GM18511 (cell line): ENCODE results near the gene LRP1B.
"Not testable (repeated sequence)": the region's sequence is repeated elsewhere in the genome, so short reads cannot be mapped to it uniquely, and the experiment has no call there.

Experiments
- ATAC-seq: cut with Tn5 transposase; IDR thresholded peaks from one replicate; pipeline ENCODE4 v1.9.1; 2021; ENCODE audit warnings: mild to moderate bottlenecking, moderate library complexity; ENCODE audit not compliant: unreplicated experiment

Gene LRP1B

DNA sequence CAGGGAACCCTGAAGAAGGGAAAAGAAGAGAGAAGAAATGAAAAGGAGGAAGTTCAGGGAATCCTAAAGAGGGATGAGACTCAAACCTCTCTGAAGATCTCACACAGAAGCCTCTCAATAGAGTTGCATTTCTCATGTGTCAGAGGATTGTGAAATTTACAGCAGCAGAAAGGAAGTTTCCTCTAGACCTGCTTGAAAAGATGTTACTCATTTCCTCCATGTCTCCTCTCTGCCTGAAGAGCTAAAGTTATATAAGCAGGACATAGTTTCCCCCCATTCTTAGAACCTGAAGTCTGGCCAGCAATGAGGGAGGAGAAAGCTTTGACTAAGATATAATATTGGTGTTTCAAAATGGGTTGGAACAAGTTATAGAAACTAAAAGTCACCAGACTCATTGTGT, 1155.6 kb downstream of the LRP1B start:
- ATAC-seq = no peak

DNA sequence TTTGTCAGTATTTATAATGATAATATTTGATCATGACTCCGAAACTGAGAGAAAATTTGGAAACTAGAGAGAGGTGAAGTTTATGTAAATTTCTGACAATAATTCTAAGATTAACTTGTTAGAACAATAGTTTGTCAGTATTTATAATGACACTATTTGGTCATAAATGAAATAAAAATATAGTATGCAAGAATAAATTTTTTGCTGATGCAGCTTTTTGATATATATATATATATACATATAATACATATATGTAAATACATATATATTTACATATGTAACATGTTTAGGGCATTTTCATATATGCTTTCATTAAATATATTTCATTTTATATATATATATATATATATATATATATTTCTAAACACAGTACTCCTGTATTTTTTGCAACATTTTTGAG, 1158.1 kb downstream of the LRP1B start:
- no peak for ATAC-seq

DNA sequence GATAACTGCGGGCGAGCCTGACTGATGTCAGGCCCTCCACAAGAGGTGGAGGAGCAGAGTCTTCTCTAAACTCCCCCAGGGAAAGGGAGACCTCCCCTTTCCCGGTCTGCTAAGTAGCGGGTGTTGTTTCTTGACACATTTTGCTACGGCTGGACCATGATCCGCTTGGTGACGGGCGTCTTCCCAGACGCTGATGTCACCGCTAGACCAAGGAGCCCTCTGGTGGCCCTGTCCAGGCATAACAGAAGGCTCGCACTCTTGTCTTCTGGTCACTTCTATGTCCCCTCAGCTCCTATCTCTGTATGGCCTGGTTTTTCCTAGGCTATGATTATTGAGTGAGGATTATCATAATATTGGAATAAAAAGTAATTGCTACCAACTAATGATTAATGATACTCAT, 1166.5 kb downstream of the LRP1B start:
- not testable (repeated sequence) for ATAC-seq

DNA sequence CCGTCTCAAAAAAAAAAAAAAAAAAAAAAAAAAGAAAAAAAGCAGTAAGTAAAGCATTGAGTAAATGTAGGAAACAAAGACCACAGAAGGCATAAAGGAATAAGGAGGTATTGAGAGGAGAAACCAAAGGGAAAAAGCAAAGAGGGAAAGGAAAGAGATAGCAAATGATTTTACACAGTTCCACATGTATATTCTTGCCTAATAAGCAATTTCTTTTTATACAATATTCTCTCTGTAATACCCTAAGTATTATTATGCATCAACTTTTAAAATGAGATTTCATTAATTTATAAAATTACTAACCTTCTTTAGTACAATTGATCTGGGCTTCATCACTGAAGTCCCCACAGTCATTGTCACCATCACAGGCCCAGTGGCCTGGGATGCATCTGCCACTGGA, 1180.9 kb downstream of the LRP1B start:
- ATAC-seq = no peak

DNA sequence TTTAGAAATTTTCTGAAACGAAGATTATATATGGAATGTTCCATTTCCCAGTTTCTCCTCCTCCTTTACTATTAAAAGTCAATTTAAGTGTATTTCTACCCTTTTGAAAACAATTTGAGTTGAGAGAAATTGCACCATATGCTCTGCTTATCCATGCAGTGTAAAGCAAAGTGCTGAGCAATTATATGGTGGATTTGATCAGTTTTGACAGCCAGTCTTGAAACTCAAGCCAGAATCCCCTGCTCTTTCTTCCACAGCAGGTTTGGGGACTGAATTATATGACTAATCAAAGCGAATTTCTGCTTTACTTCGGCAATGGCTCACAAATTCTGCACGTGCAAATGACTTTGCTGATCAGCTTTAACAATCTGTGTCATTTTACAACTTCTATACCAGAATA, 1183.6 kb downstream of the LRP1B start:
- no peak for ATAC-seq

DNA sequence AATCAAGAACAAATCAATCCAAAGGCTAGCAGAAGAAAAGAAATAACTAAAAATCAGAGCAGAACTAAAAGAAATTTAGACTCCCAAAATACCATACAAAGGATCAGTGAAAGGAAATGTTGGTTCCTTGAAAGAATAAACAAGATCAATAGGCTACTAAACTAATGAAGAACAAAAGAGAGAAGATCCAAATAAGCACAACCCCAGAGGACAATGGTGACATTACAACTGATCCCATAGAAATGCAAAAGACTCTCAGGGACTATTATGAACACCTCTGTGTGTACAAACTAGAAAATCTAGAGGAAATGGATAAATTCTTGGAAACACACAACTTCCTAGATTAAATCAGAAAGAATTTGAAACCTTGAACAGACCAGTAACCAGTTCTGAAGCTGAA, 1186.9 kb downstream of the LRP1B start:
- no peak for ATAC-seq

DNA sequence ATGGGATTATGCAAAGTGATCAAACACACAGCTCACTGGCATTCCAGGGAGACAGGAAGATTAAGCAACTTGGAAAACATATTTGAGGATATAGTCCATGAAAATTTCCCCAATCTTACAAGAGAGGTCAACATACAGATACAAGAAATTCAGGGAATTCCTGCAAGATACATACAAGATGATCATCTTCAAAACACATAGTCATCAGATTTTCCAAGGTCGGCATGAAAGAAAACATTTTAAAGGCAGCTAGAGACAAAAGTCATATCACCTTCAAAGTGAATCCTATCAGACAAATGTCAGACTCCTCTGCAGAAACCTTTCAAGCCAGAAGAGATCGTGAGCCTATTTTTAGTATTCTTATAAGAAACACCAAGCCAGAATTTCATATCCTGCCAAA, 1188.5 kb downstream of the LRP1B start:
- ATAC-seq = no peak

DNA sequence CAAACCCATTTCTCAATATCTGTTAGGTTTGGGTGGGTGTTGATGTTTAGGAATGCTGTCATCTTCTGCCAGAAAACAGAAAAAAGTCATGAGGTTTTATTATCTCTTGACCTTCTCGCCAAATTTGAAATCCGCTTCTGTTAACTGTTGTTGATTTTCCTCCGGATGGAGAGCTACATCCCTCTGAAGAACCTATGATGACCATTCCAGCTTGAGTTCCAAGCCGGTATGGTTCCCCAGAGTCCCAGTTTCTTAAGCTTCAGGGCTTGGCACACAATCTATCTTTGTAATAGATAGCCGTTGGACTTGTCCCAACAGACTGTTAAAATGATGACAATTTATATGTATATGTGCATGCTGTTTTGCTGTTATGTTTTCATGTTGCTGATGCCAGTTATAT, 1201.0 kb downstream of the LRP1B start:
- ATAC-seq = no peak

DNA sequence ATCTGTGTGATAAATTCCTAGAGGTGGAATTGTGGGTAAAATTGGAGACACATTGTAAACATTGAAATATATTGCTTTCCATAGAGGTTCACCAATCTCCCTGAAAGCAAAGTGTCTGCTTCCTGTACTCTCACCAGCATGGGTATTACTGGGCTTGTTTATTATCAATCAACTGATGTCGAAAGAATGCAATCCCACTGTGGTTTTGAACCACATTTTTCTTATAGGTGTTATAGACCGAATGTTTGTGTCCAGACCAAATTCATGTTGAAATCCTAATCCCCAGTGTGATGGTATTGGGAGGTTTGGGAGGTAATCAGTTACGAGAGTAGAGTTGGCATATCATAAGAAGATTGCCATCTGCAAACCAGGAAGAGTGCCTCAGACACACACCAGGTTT, 1212.4 kb downstream of the LRP1B start:
- ATAC-seq = no peak

DNA sequence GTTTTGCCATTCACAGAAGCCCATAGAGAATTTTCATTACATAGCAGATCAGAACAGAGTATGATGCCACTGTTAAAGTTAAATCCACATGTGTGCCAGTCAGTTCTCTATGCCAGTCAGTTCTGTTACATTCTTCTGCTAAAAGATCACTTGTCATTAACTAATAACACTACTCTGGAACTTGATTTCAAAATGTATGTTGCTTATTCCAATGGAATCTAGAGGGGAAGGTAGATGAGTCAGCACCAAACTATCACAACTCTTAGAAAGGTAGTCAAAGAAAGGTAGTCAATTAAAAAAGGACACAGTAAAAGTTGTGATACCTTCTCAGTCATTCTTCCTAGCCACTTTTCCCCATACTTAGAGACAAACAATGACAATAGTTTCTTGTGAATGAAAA, 1214.4 kb downstream of the LRP1B start:
- no peak for ATAC-seq

DNA sequence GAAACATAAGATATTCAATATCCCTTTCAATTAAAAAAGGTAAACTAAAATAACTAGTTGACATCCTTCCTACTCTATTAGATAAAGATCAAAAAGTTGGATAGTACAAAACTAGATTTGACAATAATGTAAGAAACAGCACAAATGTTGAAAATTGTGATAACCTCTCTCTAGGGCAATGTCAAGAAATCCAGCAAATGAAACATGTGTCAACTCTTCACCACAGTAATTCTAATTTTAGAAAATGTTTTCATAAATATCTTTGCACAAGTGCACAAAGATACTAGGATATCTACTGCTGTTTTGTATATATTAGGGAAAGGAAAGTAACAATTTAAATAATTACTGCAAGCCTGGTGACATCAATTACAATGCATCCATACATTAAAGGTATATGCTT, 1220.1 kb downstream of the LRP1B start:
- ATAC-seq = no peak

DNA sequence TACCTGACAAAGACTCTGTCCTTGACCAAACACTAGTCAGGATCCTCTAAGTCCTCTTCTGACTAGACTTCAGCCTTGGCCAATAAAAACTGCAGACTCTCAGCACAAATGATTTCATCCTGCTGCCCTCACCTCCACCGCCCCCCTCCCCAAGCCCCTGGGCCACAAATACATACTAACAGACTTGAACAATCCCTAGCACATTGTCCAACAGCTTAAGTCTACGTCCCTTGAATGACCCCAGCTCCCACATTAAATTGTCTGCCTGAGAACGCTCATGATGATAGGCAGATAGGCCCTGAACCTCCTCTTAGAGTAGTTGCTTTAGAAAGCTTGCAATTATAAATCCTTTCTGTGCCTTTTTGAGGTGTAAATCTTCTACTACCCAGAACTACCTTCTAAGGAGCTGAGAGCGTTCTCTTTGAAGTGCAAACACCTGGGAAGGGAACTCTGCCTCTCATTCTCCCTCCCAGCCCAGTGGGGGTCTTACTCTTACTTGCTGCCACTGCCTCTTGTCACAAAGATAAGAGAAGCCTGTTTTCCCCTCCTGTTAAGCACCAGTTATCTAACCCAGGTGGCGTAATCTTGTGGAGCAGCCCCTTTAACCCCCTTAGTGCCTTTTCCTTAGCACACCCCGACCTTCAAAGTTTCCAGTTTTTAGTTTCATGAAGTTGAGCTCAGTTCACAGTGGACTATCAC, 1225.6 kb downstream of the LRP1B start:
- no peak for ATAC-seq

DNA sequence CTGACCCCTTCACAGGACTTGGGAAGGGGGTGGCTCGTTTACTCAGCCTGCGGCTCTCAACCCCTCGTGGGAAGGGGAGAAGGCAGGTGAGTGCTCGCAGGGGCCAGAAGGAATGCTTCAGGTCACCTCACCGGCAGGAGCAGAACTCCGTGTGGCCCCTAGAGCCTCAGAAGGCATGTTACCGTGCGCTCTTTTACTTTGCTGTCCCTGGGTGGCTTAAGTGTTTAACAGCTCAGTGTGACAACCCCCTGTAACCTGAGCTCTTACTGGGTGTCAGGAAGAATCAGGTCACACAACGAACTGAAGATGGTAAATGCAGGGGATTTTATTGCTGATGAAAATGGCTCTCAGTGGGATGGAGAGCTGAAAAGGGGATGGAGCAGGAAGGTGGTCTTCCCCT, 1235.4 kb downstream of the LRP1B start:
- no peak for ATAC-seq

DNA sequence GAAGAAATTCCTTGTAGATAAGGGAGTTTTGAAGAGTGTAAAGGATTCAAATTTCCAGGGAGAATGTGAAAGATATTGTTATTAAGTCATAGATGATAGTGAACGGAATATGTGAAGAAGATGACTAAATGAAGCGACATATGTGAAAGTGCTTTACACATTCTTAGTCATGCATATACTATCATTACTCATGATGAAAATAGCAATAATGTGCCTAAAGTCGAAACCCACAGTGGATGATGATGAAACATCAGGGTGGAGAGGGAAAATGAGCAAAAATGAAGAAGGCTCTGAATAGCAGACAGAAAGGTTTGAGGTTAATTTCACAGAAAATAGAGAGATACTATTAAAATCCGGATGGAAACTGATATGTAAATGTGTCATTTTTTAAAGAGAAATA, 1237.1 kb downstream of the LRP1B start:
- no peak for ATAC-seq

DNA sequence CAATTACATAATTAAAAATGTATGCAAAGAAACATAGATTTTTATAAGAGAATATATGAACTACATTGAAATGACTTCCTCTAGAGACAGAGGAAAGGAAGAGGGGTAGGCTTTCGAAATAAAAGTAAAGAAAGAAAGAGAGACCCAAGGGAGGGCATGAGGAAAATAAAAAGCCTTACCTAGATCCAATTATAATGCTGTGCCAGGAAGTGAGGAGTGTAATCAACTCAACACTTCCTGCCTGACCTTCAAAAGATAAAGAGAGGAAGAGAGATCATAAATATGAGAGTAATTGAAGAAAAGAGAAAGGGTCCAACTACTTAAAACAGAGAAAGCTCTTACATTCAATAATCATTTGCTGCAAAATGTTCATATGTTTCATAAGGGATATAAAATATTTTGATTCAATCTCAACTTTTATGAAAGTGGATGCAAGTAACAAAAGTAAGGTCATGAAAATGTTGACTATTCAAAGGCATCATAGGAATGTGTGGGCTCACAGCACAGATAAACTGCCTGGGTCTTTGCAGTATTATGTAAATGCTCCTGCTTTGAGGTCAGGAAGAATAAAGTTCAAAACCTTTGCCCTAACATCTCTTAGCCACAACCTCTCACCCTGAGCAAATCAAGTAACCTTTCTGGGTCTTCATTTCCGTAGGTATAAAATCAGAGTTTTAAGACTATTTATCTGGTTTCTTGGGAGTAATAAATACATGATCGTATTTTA, 1237.7 kb downstream of the LRP1B start:
- ATAC-seq = no peak

DNA sequence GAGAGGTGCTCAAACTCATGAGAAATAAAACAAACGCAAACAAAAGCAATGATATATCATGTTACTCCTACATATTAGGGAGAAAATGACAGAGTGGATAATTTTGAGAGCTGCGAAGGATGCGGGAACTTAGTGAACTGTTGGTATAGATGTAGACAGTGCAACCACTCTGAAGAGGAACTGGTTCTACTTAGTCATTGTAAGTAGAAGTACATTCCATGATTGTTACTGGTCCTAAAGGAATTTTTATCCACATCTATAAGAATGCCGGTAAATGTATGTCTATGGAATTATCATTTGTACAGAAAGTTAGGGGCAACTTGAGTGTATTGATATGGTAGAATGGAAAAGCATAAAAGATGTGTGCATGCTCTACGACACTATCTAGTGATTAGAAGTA, 1238.4 kb downstream of the LRP1B start:
- no peak for ATAC-seq

DNA sequence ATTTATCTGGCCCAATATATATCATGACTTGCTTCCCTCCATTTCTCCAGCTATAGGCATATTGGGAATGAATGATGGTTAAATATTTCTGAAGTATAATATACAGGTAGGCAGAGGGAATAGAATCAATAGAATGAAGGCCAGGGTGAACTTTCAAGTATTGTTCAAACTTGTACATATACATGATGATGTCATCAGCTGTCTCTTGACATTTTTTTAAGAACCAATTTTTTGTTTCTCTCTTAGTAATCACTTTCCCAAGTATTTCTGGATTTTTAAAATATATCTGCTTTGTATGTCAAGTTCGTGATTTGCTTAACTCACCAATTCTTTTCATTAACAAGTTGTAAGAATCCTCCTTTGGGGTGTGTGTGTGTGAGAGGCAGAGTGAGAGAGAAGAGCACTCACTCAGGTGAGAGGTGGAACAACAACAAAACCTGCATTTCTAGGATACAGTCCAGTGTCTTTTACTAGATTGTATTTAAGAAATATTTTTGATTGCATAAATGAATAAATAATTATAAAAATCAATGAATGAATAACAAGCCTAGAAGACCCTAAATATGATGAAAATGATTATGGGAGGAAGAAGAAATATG, 1239.1 kb downstream of the LRP1B start:
- ATAC-seq = no peak

DNA sequence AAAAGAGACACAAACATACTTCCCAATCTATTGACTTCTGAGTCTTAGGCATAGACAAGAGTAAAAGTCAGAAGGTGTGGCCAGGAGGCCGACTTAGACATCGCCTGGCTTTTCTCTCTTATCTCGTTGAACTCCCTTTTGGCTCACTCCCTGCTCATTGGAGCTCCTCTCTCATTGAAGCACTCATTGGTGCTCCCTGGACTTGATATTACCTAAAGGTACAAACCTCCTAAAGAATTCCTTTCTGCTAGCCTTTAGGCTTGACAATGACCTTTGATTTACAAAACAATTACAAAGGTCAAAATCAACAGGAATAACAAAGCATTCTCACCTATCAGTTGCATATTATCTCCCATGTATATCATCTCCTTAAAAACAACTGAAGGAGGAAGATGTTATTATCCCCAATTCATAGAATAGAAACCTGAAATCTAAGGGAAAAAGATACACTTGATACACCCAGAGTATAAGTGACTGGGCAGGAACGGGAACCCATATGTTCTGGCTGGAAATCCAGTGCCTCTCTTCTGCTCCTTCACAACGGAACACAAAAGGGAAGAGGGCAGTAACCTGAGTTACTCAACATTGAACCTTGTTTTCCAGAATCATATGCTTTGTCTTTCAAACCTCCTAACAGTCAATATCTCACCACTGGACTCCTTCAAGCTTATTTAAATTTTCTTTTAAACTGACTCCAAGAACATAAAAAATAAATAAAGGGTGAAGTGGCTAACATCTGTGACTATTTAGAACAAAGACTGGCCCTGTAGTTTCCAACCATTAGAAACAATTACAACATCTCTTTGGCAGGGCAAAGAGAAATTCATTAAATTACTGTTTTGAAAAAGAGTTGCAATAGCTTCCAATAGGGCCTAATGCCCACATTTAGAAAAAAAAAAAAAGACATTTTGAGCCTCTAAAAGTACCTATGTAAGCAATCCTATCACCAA, 1247.9 kb downstream of the LRP1B start:
- ATAC-seq = no peak

DNA sequence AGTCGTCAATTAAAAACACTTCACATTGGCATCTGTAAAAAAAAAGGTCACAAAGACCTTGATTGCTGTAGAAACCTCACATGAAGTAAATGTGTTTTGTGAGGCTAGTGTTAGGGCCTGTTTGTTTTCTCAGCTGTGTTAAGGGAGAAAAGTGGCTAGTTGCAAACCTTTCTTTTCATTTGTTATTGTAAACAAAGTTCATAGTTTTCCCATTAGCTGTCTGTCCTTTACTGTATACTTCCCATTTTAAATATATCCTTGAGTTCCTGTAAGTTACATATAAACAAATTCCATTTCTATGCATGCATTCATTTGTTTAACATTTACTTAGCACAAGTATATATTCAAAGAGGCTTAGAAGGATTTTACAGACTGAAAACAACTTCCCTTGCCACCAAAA, 1250.2 kb downstream of the LRP1B start:
- ATAC-seq = no peak

DNA sequence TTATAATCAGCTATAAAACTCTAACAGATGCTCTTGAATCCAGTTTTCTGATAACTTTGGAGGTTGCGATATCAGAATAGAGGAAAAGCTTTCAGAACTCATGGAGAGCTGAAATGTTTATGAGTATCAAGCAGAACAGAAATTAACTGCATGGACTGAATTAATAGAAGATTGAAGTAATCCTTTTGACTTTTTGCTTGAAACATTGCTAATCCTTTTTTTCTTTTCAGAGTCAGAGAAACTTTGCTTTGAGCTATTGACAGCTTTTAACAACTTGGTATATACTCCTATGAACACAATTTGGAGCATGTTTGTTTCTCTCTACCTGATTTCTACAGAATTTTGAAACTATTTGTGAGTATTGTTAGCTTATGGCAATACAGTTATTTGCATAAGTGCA, 1254.8 kb downstream of the LRP1B start:
- ATAC-seq = no peak

DNA sequence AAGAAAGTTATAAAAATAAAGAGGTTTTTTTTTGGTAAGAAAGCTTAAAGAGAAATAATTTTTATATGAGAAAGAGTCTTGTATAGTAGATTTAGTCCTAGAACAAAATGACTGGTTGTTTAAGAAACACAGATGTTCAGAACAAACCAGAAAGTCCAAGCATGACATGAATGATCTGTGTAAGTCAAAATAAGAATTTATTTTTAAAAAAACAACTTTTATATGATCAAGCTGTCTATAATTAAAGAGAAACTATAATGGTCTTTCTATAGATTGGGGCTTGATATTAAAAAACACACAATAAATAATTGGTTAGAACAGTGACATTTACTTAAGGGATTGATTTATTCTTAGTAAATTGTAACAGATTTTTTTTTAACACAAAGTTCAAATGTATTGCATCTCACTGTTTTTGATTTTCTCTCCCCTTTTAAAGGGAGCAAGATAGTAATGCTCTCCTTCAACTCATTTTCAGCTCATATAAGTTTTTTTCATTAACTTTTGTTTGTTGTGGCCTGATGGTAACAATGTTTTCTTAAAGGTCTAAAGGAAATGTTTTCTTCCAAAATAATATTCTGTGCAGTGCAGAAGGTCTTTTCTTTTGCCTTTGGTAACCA, 1256.8 kb downstream of the LRP1B start:
- no peak for ATAC-seq
